ENCODE data around the gene SLCO1A2.
"Not testable (repeated sequence)": the region's sequence is repeated elsewhere in the genome, so short reads cannot be mapped to it uniquely, and the experiment has no call there.

Gene SLCO1A2

GRCh38 chr12:21369141-21369980 lies 34.6 kb upstream of the SLCO1A2 start:
- no peak overlapping the region for H3K4me3 ChIP-seq (ENCODE audit: low read depth, low read length)
- CTCF ChIA-PET: no interaction called here
- TF ChIP-seq, protein P1, sequence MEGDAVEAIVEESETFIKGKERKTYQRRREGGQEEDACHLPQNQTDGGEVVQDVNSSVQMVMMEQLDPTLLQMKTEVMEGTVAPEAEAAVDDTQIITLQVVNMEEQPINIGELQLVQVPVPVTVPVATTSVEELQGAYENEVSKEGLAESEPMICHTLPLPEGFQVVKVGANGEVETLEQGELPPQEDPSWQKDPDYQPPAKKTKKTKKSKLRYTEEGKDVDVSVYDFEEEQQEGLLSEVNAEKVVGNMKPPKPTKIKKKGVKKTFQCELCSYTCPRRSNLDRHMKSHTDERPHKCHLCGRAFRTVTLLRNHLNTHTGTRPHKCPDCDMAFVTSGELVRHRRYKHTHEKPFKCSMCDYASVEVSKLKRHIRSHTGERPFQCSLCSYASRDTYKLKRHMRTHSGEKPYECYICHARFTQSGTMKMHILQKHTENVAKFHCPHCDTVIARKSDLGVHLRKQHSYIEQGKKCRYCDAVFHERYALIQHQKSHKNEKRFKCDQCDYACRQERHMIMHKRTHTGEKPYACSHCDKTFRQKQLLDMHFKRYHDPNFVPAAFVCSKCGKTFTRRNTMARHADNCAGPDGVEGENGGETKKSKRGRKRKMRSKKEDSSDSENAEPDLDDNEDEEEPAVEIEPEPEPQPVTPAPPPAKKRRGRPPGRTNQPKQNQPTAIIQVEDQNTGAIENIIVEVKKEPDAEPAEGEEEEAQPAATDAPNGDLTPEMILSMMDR (IDR thresholded peaks at IDR 0.05; ENCODE audit: insufficient read depth, low read length, missing control alignments): no peak
- DNase-seq (ENCODE audit: low read depth, low spot score): no peak
- POLR2A ChIA-PET: no interaction called here

DNA sequence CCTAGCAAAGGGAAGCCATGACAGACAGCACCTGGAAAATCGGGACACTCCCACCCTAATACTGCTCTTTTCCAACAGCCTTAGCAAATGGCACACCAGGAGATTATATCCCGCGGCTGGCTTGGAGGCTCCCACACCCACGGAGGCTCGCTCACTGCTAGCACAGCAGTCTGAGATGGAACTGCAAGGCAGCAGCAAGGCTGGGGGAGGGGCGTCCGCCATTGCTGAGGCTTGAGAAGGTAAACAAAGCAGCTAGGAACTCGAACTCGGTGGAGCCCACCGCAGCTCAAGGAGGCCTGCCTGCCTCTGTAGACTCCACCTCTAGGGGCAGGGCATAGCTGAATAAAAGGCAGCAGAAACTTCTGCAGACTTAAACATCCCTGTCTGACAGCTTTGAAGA lies 25.9 kb upstream of the SLCO1A2 start:
- DNase-seq (ENCODE audit: low read depth, low spot score); H3K4me3 ChIP-seq (ENCODE audit: low read depth, low read length); POLR2A ChIA-PET; CTCF ChIA-PET: not testable (repeated sequence)

GRCh38 chr12:21354641-21355040 lies 19.9 kb upstream of the SLCO1A2 start:
- no peak for DNase-seq (ENCODE audit: low read depth, low spot score)
- CTCF ChIA-PET: no interaction called here
- H3K4me3 ChIP-seq (ENCODE audit: low read depth, low read length): no peak overlapping the region
- TF ChIP-seq, protein P1 (IDR thresholded peaks at IDR 0.05; ENCODE audit: insufficient read depth, low read length, missing control alignments): no peak
- POLR2A ChIA-PET: no interaction called here

DNA sequence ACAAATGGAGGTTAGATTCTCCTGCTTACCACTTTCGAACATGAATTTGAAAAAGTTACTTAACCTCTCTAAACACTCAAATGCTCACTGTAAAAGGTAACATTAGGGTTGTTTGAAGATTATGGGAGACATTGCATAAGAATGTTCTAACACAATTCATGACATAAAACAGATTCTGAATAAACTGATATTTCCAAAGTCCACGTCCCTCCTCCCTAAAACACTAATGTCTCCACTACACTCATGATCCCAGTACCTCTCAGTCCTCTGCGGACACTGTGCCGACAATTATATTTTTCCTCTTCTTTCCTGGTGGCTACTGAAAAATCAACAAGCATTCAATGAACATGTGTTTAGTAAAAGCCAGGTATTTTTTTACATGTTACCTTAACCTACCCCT lies 19.2 kb upstream of the SLCO1A2 start:
- ChIA-PET POLR2A (no interaction called here), CTCF (no interaction called here)
- no peak for DNase-seq (ENCODE audit: low read depth, low spot score)
- TF ChIP-seq, protein P1 (IDR thresholded peaks at IDR 0.05; ENCODE audit: insufficient read depth, low read length, missing control alignments): no peak
- no peak overlapping the region for H3K4me3 ChIP-seq (ENCODE audit: low read depth, low read length)

GRCh38 chr12:21353487-21353886 lies 18.8 kb upstream of the SLCO1A2 start:
- TF ChIP-seq, protein P1 (IDR thresholded peaks at IDR 0.05; ENCODE audit: insufficient read depth, low read length, missing control alignments): no peak
- ChIA-PET POLR2A (no interaction called here), CTCF (no interaction called here)
- no peak overlapping the region for H3K4me3 ChIP-seq (ENCODE audit: low read depth, low read length)
- DNase-seq (ENCODE audit: low read depth, low spot score): no peak

DNA sequence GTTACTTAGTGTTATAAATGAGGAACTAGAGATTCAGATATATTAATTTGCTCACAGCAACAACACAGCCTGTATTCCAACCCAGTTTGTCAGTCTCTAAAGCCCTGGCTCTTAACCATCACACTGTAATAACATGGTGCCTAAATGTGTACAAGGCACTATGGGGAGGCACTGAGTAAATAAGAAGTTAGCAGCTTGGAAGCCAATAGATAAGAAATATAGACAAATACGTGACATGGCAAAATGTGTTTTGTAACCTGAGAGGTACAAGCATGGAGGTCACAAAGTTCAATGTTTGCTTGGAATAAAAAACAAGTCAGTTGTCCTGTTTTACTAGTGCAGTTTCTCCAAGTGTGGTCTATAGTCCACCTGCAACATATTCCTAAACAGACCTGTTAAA lies 16.3 kb upstream of the SLCO1A2 start:
- DNase-seq (ENCODE audit: low read depth, low spot score): no peak
- no peak overlapping the region for H3K4me3 ChIP-seq (ENCODE audit: low read depth, low read length)
- ChIA-PET POLR2A (no interaction called here), CTCF (no interaction called here)
- TF ChIP-seq, protein P1 (IDR thresholded peaks at IDR 0.05; ENCODE audit: insufficient read depth, low read length, missing control alignments): no peak
